ENCODE measurements around the gene FAM131A.
A peak's percentile ranks its signal among the peaks of the same experiment; 100 is the strongest.

FAM131A gene

DNA sequence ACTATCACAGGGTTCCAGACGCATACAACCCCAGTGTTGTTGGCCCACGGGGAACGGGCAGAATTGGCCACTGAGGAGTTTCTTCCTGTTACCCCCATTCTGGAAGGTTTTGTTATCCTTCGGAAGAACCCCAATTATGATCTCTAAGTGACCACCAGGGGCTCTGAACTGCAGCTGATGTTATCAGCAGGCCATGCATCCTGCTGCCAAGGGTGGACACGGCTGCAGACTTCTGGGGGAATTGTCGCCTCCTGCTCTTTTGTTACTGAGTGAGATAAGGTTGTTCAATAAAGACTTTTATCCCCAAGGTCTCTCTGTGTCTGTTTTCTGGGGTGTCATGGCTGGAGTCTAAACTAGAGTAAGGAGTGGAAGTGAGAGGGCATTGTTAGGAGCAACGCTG lies 28.7 kb upstream of the FAM131A start:
- Histone ChIP-seq H3K27me3 (ENCODE audit: insufficient read depth, poor library complexity, severe bottlenecking) (no peaks in the 10 kb centered on the region), H3K4me3 (replicated peaks; ENCODE audit: insufficient read depth, low read length) (no peak overlapping the region), H3K27ac (replicated peaks) (no peak overlapping the region)
- DNase-seq (ENCODE audit: low read depth in 1 of 2, low spot score in 1 of 2): no peak
- TF ChIP-seq, protein P1, sequence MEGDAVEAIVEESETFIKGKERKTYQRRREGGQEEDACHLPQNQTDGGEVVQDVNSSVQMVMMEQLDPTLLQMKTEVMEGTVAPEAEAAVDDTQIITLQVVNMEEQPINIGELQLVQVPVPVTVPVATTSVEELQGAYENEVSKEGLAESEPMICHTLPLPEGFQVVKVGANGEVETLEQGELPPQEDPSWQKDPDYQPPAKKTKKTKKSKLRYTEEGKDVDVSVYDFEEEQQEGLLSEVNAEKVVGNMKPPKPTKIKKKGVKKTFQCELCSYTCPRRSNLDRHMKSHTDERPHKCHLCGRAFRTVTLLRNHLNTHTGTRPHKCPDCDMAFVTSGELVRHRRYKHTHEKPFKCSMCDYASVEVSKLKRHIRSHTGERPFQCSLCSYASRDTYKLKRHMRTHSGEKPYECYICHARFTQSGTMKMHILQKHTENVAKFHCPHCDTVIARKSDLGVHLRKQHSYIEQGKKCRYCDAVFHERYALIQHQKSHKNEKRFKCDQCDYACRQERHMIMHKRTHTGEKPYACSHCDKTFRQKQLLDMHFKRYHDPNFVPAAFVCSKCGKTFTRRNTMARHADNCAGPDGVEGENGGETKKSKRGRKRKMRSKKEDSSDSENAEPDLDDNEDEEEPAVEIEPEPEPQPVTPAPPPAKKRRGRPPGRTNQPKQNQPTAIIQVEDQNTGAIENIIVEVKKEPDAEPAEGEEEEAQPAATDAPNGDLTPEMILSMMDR (IDR thresholded peaks at IDR 0.05; ENCODE audit: insufficient read depth, low read length): no peak
- TF ChIP-seq SPI1 (IDR thresholded peaks at IDR 0.05; ENCODE audit: borderline replicate concordance, low read depth) (no peak), GABPA (IDR thresholded peaks at IDR 0.05; ENCODE audit: low read depth) (no peak), REST (IDR thresholded peaks at IDR 0.05; ENCODE audit: insufficient replicate concordance, low read depth) (no peak), POLR2AphosphoS5 (IDR thresholded peaks at IDR 0.05; ENCODE audit: low read depth) (no peak)

- no peak for DNase-seq (ENCODE audit: low read depth in 1 of 2, low spot score in 1 of 2)
- Histone ChIP-seq H3K27me3 (ENCODE audit: insufficient read depth, poor library complexity, severe bottlenecking) (no peaks in the 10 kb centered on the region), H3K4me3 (replicated peaks; ENCODE audit: insufficient read depth, low read length) (no peak overlapping the region), H3K27ac (replicated peaks) (no peak overlapping the region)
- TF ChIP-seq SPI1 (IDR thresholded peaks at IDR 0.05; ENCODE audit: borderline replicate concordance, low read depth) (no peak), POLR2AphosphoS5 (IDR thresholded peaks at IDR 0.05; ENCODE audit: low read depth) (no peak), GABPA (IDR thresholded peaks at IDR 0.05; ENCODE audit: low read depth) (no peak), REST (IDR thresholded peaks at IDR 0.05; ENCODE audit: insufficient replicate concordance, low read depth) (no peak)
- TF ChIP-seq, protein P1 (IDR thresholded peaks at IDR 0.05; ENCODE audit: insufficient read depth, low read length): no peak
These were observed 25.8 kb upstream of the FAM131A start for GRCh38 chr3:184311633-184312032.

GRCh38 chr3:184314363-184314699 lies 23.1 kb upstream of the FAM131A start, which contains the start of gene EIF4G1:
Gene EIF4G1 (plus strand): TSS chr3:184314606. CDS start chr3:184315797, 1,191 bp downstream.
- peak; percentile 85 to 91 for DNase-seq (ENCODE audit: low read depth in 1 of 2, low spot score in 1 of 2)
- peak within 1 kb of the TSS; percentile 98 for H3K27ac ChIP-seq (replicated peaks)
- H3K4me3 ChIP-seq (replicated peaks; ENCODE audit: insufficient read depth, low read length): peak within 1 kb of the TSS; percentile 88
- peak; percentile 91 for TF ChIP-seq POLR2AphosphoS5 (IDR thresholded peaks at IDR 0.05; ENCODE audit: low read depth)
- TF ChIP-seq, protein P1 (IDR thresholded peaks at IDR 0.05; ENCODE audit: insufficient read depth, low read length): no peak
- H3K27me3 ChIP-seq (ENCODE audit: insufficient read depth, poor library complexity, severe bottlenecking): no peaks in the 10 kb centered on the region

Measured in HL-60 (cell line).